H9 (cell line): ENCODE results near the gene TBX5. TPM values are rescaled to one million over a fixed set of nuclear protein-coding genes. Genes with fewer than 3 reads are reported as not detected.

Source experiments
- DNase-seq: peaks from one replicate; pipeline ENCODE4 v3.0.0-alpha.2; 2017
- H2AFZ ChIP-seq: one replicate; pipeline ENCODE4 v1.6.1; 2013; ENCODE audit warnings: mild to moderate bottlenecking, low read length, control low read depth, moderate library complexity
- H2AK5ac ChIP-seq: 2 replicates; pipeline ENCODE4 v1.6.1; 2013; ENCODE audit warnings: low read length, control low read depth, mixed read lengths; ENCODE audit not compliant: insufficient read length
- H2BK120ac ChIP-seq: one replicate; pipeline ENCODE4 v1.6.1; 2013; ENCODE audit warnings: low read depth, mild to moderate bottlenecking, low read length, control low read depth, inconsistent platforms; ENCODE audit not compliant: poor library complexity, severe bottlenecking
- H2BK12ac ChIP-seq: 2 replicates; pipeline ENCODE4 v1.6.1; 2013; ENCODE audit warnings: low read length, control low read depth, mixed read lengths, low read depth; ENCODE audit not compliant: insufficient read length
- H2BK15ac ChIP-seq: 2 replicates; pipeline ENCODE4 v1.6.1; 2013; ENCODE audit warnings: low read depth, low read length, control low read depth
- H2BK20ac ChIP-seq: one replicate; pipeline ENCODE4 v1.6.1; 2013; ENCODE audit warnings: low read depth, mild to moderate bottlenecking, low read length, control low read depth, inconsistent platforms; ENCODE audit not compliant: poor library complexity, severe bottlenecking
- H2BK5ac ChIP-seq: 2 replicates; pipeline ENCODE4 v1.6.1; 2013; ENCODE audit warnings: low read length, control low read depth, mixed read lengths; ENCODE audit not compliant: insufficient read length
- H3K14ac ChIP-seq: 2 replicates; pipeline ENCODE4 v1.6.1; 2013; ENCODE audit warnings: low read length, control low read depth; ENCODE audit not compliant: insufficient read depth
- H3K18ac ChIP-seq: 2 replicates; pipeline ENCODE4 v1.6.1; 2013; ENCODE audit warnings: low read depth, mild to moderate bottlenecking, mixed read lengths, low read length, control low read depth; ENCODE audit not compliant: insufficient read length
- H3K23ac ChIP-seq: 2 replicates; pipeline ENCODE4 v1.6.1; 2013; ENCODE audit warnings: low read length, control low read depth, mixed read lengths, low read depth; ENCODE audit not compliant: insufficient read length
- H3K23me2 ChIP-seq: 2 replicates; pipeline ENCODE4 v1.6.1; 2013; ENCODE audit warnings: low read depth, mild to moderate bottlenecking, mixed read lengths, low read length, control low read depth; ENCODE audit not compliant: insufficient read length, poor library complexity, severe bottlenecking
- H3K27ac ChIP-seq: 2 replicates; pipeline ENCODE4 v1.5.1; 2013; ENCODE audit warnings: low read length, control low read depth, mixed read lengths, low read depth; ENCODE audit not compliant: insufficient read length
- H3K27me3 ChIP-seq: 2 replicates; pipeline ENCODE4 v1.6.1; 2013; ENCODE audit warnings: low read length, control low read depth, inconsistent platforms; ENCODE audit not compliant: insufficient read depth
- H3K4ac ChIP-seq: 2 replicates; pipeline ENCODE4 v1.6.1; 2013; ENCODE audit warnings: low read depth, mild to moderate bottlenecking, control low read depth, inconsistent platforms, low read length, moderate library complexity
- H3K4me1 ChIP-seq: 2 replicates; pipeline ENCODE4 v1.6.1; 2013; ENCODE audit warnings: low read length, control low read depth, inconsistent platforms; ENCODE audit not compliant: insufficient read depth
- H3K4me2 ChIP-seq: 2 replicates; pipeline ENCODE4 v1.6.1; 2013; ENCODE audit warnings: low read length, control low read depth, mixed read lengths; ENCODE audit not compliant: insufficient read length, insufficient read depth
- H3K56ac ChIP-seq: 2 replicates; pipeline ENCODE4 v1.6.1; 2013; ENCODE audit warnings: low read depth, mild to moderate bottlenecking, mixed read lengths, low read length, control low read depth; ENCODE audit not compliant: insufficient read length
- H3K79me1 ChIP-seq: 2 replicates; pipeline ENCODE4 v1.6.1; 2013; ENCODE audit warnings: low read depth, mild to moderate bottlenecking, moderate library complexity, low read length, control low read depth, inconsistent platforms; ENCODE audit not compliant: insufficient read depth, poor library complexity, severe bottlenecking
- H3K79me2 ChIP-seq: 2 replicates; pipeline ENCODE4 v1.6.1; 2013; ENCODE audit warnings: low read length, control low read depth, inconsistent platforms; ENCODE audit not compliant: insufficient read depth
- H3K9ac ChIP-seq: 2 replicates; pipeline ENCODE4 v1.6.1; 2013; ENCODE audit warnings: low read length, control low read depth, mixed read lengths; ENCODE audit not compliant: insufficient read length; ENCODE audit errors: extremely low read depth
- H3K9me3 ChIP-seq: one replicate; pipeline ENCODE4 v1.6.1; 2013; ENCODE audit warnings: low read depth, low read length, inconsistent platforms; ENCODE audit not compliant: control insufficient read depth
- H3T11ph ChIP-seq: one replicate; pipeline ENCODE4 v1.6.1; 2013; ENCODE audit warnings: mild to moderate bottlenecking, low read length, control low read depth, inconsistent platforms
- H4K20me1 ChIP-seq: one replicate; pipeline ENCODE4 v1.6.1; 2013; ENCODE audit not compliant: control insufficient read depth, insufficient read length, insufficient read depth
- H4K5ac ChIP-seq: 2 replicates; pipeline ENCODE4 v1.6.1; 2013; ENCODE audit warnings: low read depth, mild to moderate bottlenecking, mixed read lengths, low read length, control low read depth; ENCODE audit not compliant: insufficient read length
- H4K8ac ChIP-seq: replicated peaks from 2 replicates; pipeline ENCODE4 v1.6.1; 2013; ENCODE audit warnings: low read length, control low read depth, mixed read lengths, low read depth; ENCODE audit not compliant: insufficient read length
- H4K91ac ChIP-seq: 2 replicates; pipeline ENCODE4 v1.6.1; 2013; ENCODE audit warnings: low read depth, mild to moderate bottlenecking, moderate library complexity, mixed read lengths, low read length, control low read depth; ENCODE audit not compliant: insufficient read length
- H3K27ac Mint-ChIP-seq, 3 experiments: 2 replicates in 2 of 3; 3 replicates in 1 of 3; pipeline ENCODE4 v1.8.0; 2020 to 2021; ENCODE audit warnings: mixed read lengths in 3 of 3, mild to moderate bottlenecking in 1 of 3, moderate library complexity in 1 of 3
- H3K27me3 Mint-ChIP-seq: 2 replicates; pipeline ENCODE4 v1.8.0; 2021; ENCODE audit warnings: low read depth, mild to moderate bottlenecking, moderate library complexity, mixed read lengths
- H3K36me3 Mint-ChIP-seq, 3 experiments: 2 replicates in 2 of 3; 3 replicates in 1 of 3; pipeline ENCODE4 v1.8.0; 2020 to 2021; ENCODE audit warnings: low read depth in 3 of 3, mixed read lengths in 3 of 3; ENCODE audit not compliant: insufficient read depth in 1 of 3
- H3K4me1 Mint-ChIP-seq, 2 experiments: 2 replicates each; pipeline ENCODE4 v1.8.0; 2020; ENCODE audit warnings: mixed read lengths in 2 of 2
- H3K4me3 Mint-ChIP-seq, 2 experiments: 2 replicates in 1 of 2; 3 replicates in 1 of 2; pipeline ENCODE4 v1.8.0; 2020 to 2021; ENCODE audit warnings: mild to moderate bottlenecking in 2 of 2, mixed read lengths in 2 of 2, moderate library complexity in 1 of 2
- H3K9me3 Mint-ChIP-seq, 2 experiments: 2 replicates in 1 of 2; 3 replicates in 1 of 2; pipeline ENCODE4 v1.8.0; 2020; ENCODE audit warnings: mild to moderate bottlenecking in 2 of 2, mixed read lengths in 2 of 2, moderate library complexity in 1 of 2
- CTCF ChIP-seq: fragments of 200-600 bp; sonication (generic); conservative IDR thresholded peaks from 3 replicates; pipeline ENCODE4 v1.8.0; 2021; ENCODE audit warnings: antibody characterized with exemption, mild to moderate bottlenecking
- WGBS: extraction: QIAGEN DNeasy Blood & Tissue Kit; methylation state at CpG from one replicate; pipeline ENCODE4 v1.1.7; 2013; ENCODE audit warnings: missing lambda C conversion rate, low lambda C conversion rate, mixed read lengths; ENCODE audit not compliant: insufficient read length; ENCODE audit errors: extremely low coverage; 5-methylcytosine and 5-hydroxymethylcytosine counted together
- total RNA-seq: library from RNA; stranded (reverse); gene quantifications from 2 replicates; pipeline ENCODE4 v1.2.1, GENCODE V29; 2021

The TBX5 gene
- total RNA-seq, 1 experiment from 2014 or later: not detected

GRCh38 chr12:114406316-114406983 lies 506 bp upstream of the TBX5 start:
- H3K4me2 ChIP-seq: peak overlapping the region; percentile 28
- no peak overlapping the region for H2AFZ ChIP-seq
- no peak overlapping the region for H3K9ac ChIP-seq
- TF ChIP-seq CTCF: no peak
- WGBS: no CpG with 5 or more reads among the region's 24 CpGs
- H3K14ac ChIP-seq: no peak overlapping the region
- no peak overlapping the region for H3K4ac ChIP-seq
- no peak overlapping the region for H3T11ph ChIP-seq
- Mint-ChIP-seq H3K4me1 (peaks cover 37 to 55% of the 10 kb centered on the region in 2 experiments), H3K4me3 (peak overlapping the region in 1 of 2 experiments; percentile 28; a peak in 1 of 5 replicates), H3K27ac (no peak overlapping the region), H3K36me3 (no peaks in the 10 kb centered on the region), H3K27me3 (peaks cover 100% of the 10 kb centered on the region), H3K9me3 (peaks cover 0 to 17% of the 10 kb centered on the region in 2 experiments; a peak in 2 of 5 replicates)
- H3K18ac ChIP-seq: no peak overlapping the region
- H4K8ac ChIP-seq: no peak overlapping the region
- no peak overlapping the region for H3K27ac ChIP-seq
- no peaks in the 10 kb centered on the region for H3K9me3 ChIP-seq
- no peak overlapping the region for H2BK12ac ChIP-seq
- no peaks in the 10 kb centered on the region for H3K23me2 ChIP-seq
- H3K56ac ChIP-seq: no peak overlapping the region
- no peak overlapping the region for H3K23ac ChIP-seq
- no peaks in the 10 kb centered on the region; the same call in none of the 2 replicates for H3K4me1 ChIP-seq
- DNase-seq: no peak
- no peaks in the 10 kb centered on the region for H3K79me1 ChIP-seq
- no peak overlapping the region for H2BK15ac ChIP-seq
- peaks cover 100% of the 10 kb centered on the region for H3K27me3 ChIP-seq
- no peak overlapping the region for H2BK5ac ChIP-seq
- no peak overlapping the region for H2AK5ac ChIP-seq
- H2BK20ac ChIP-seq: no peak overlapping the region
- no peaks in the 10 kb centered on the region for H4K20me1 ChIP-seq
- H4K91ac ChIP-seq: no peak overlapping the region
- H3K79me2 ChIP-seq: no peaks in the 10 kb centered on the region
- H2BK120ac ChIP-seq: no peak overlapping the region
- H4K5ac ChIP-seq: no peak overlapping the region
